Osteoblast (primary cell): ENCODE data around the gene ZNRF4. TPM values are rescaled to one million over a fixed set of nuclear protein-coding genes. Genes with fewer than 3 reads are reported as not detected.
A peak's percentile ranks its signal among the peaks of the same experiment; 100 is the strongest.

Experiments
- DNase-seq: peaks from one replicate; pipeline ENCODE4 v3.0.0; 2011; ENCODE audit warnings: low spot score, mixed read lengths; ENCODE audit not compliant: insufficient read length; ENCODE audit errors: missing footprints
- H2AFZ ChIP-seq: 2 replicates; pipeline ENCODE4 v1.6.0; 2011; ENCODE audit warnings: mild to moderate bottlenecking, low read length
- H3K27ac ChIP-seq: 2 replicates; pipeline ENCODE4 v1.5.1; 2011; ENCODE audit warnings: mild to moderate bottlenecking, low read depth, low read length, moderate library complexity
- H3K27me3 ChIP-seq: 2 replicates; pipeline ENCODE4 v1.6.0; 2012; ENCODE audit warnings: mild to moderate bottlenecking, control low read depth, inconsistent platforms, low read length, moderate library complexity; ENCODE audit not compliant: insufficient read depth
- H3K36me3 ChIP-seq: 2 replicates; pipeline ENCODE4 v1.5.1; 2011; ENCODE audit warnings: mild to moderate bottlenecking, low read length, control low read depth, moderate library complexity; ENCODE audit not compliant: insufficient read depth
- H3K4me1 ChIP-seq: 2 replicates; pipeline ENCODE4 v1.5.1; 2011; ENCODE audit warnings: mild to moderate bottlenecking, low read length, control low read depth, moderate library complexity; ENCODE audit not compliant: insufficient read depth
- H3K4me2 ChIP-seq: 2 replicates; pipeline ENCODE4 v1.6.0; 2011; ENCODE audit warnings: mild to moderate bottlenecking, low read length; ENCODE audit not compliant: insufficient read depth
- H3K4me3 ChIP-seq: fragments of 200-600 bp; sonication (generic); 3 replicates; pipeline ENCODE4 v1.5.1; 2012; ENCODE audit warnings: mild to moderate bottlenecking, low read length, inconsistent platforms; ENCODE audit not compliant: insufficient read depth
- H3K79me2 ChIP-seq: 2 replicates; pipeline ENCODE4 v1.6.0; 2012; ENCODE audit warnings: mild to moderate bottlenecking, low read length, control low read depth, inconsistent platforms; ENCODE audit not compliant: insufficient read depth
- H3K9me3 ChIP-seq: 2 replicates; pipeline ENCODE4 v1.5.1; 2011; ENCODE audit warnings: low read depth, low read length, control low read depth
- H4K20me1 ChIP-seq: 2 replicates; pipeline ENCODE4 v1.6.0; 2012; ENCODE audit warnings: mild to moderate bottlenecking, low read length, control low read depth; ENCODE audit not compliant: insufficient read depth
- total RNA-seq: library from RNA; depleted of rRNA; stranded (reverse); fragments of >200 nt; gene quantifications from 2 replicates; pipeline ENCODE4 v1.2.3, GENCODE V29; 2012
- TF ChIP-seq, protein P1 (sequence below): IDR thresholded peaks from 2 replicates; pipeline ENCODE4 v1.5.1; 2011; ENCODE audit warnings: mild to moderate bottlenecking, low read depth, low read length, moderate library complexity; ENCODE audit errors: extremely low read depth

ZNRF4 gene
- total RNA-seq, 1 donor: not detected

DNA sequence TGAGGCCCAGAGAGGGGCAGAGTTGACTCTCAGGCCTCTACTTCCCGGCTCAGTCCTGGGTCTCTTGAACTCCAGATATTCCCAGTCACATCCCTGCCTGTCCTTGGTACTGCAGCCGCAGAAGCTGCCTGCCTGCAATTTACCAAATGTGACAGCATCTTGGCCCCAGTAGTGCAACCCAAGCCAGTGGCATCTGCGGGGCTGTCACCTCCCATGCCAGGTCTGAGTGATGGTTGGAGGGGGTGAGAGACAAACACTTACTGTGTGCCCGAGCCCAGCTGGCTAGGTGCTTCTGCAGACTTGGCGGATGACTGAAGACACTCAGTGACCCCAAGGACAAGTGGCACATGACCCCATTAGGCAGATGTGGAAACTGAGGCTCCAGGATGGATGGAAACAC lies 18.4 kb downstream of the ZNRF4 start:
- no peak overlapping the region for H3K27ac ChIP-seq
- H3K9me3 ChIP-seq: no peaks in the 10 kb centered on the region
- TF ChIP-seq, protein P1, sequence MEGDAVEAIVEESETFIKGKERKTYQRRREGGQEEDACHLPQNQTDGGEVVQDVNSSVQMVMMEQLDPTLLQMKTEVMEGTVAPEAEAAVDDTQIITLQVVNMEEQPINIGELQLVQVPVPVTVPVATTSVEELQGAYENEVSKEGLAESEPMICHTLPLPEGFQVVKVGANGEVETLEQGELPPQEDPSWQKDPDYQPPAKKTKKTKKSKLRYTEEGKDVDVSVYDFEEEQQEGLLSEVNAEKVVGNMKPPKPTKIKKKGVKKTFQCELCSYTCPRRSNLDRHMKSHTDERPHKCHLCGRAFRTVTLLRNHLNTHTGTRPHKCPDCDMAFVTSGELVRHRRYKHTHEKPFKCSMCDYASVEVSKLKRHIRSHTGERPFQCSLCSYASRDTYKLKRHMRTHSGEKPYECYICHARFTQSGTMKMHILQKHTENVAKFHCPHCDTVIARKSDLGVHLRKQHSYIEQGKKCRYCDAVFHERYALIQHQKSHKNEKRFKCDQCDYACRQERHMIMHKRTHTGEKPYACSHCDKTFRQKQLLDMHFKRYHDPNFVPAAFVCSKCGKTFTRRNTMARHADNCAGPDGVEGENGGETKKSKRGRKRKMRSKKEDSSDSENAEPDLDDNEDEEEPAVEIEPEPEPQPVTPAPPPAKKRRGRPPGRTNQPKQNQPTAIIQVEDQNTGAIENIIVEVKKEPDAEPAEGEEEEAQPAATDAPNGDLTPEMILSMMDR: no peak
- no peaks in the 10 kb centered on the region for H3K4me1 ChIP-seq
- H4K20me1 ChIP-seq: no peaks in the 10 kb centered on the region
- DNase-seq: no peak
- H2AFZ ChIP-seq: no peak overlapping the region
- H3K27me3 ChIP-seq: peaks cover 23% of the 10 kb centered on the region
- no peak overlapping the region for H3K4me3 ChIP-seq
- H3K36me3 ChIP-seq: no peaks in the 10 kb centered on the region
- no peak overlapping the region for H3K4me2 ChIP-seq
- H3K79me2 ChIP-seq: no peaks in the 10 kb centered on the region

- Histone ChIP-seq H3K27me3 (peaks cover 27% of the 10 kb centered on the region), H3K4me2 (no peak overlapping the region), H3K27ac (no peak overlapping the region), H2AFZ (no peak overlapping the region), H3K4me1 (no peaks in the 10 kb centered on the region), H4K20me1 (no peaks in the 10 kb centered on the region), H3K9me3 (peaks cover 10% of the 10 kb centered on the region), H3K36me3 (no peaks in the 10 kb centered on the region), H3K79me2 (no peaks in the 10 kb centered on the region), H3K4me3 (no peak overlapping the region)
- DNase-seq: peak; percentile 87
- TF ChIP-seq, protein P1: no peak
Observed at GRCh38 chr19:5477451-5478215, 22.4 kb downstream of the ZNRF4 start.

- Histone ChIP-seq H3K27me3 (peaks cover 27% of the 10 kb centered on the region), H3K4me2 (no peak overlapping the region), H3K4me3 (no peak overlapping the region), H3K4me1 (no peaks in the 10 kb centered on the region), H2AFZ (no peak overlapping the region), H3K9me3 (peaks cover 11% of the 10 kb centered on the region), H3K79me2 (no peaks in the 10 kb centered on the region), H4K20me1 (no peaks in the 10 kb centered on the region), H3K36me3 (no peaks in the 10 kb centered on the region), H3K27ac (no peak overlapping the region)
- TF ChIP-seq, protein P1: no peak
- peak; percentile 55 for DNase-seq
Observed at GRCh38 chr19:5478241-5478924, 23.2 kb downstream of the ZNRF4 start.

GRCh38 chr19:5478925-5479588 lies 23.8 kb downstream of the ZNRF4 start:
- Histone ChIP-seq H3K27me3 (peaks cover 25% of the 10 kb centered on the region), H3K4me2 (no peak overlapping the region), H2AFZ (no peak overlapping the region), H3K27ac (no peak overlapping the region), H3K36me3 (no peaks in the 10 kb centered on the region), H4K20me1 (no peaks in the 10 kb centered on the region), H3K4me1 (no peaks in the 10 kb centered on the region), H3K9me3 (peaks cover 11% of the 10 kb centered on the region), H3K79me2 (no peaks in the 10 kb centered on the region), H3K4me3 (no peak overlapping the region)
- DNase-seq: peak; percentile 58
- TF ChIP-seq, protein P1: no peak
